Mesenchymal stem cell (in vitro differentiated cells and primary cell): ENCODE results near the gene ANKS1A.

Source experiments
- DNase-seq: peaks from one replicate; pipeline ENCODE4 v3.0.0-alpha.2; 2013
- H2AFZ ChIP-seq: one replicate; pipeline ENCODE4 v1.6.1; 2013; ENCODE audit warnings: low read depth, mild to moderate bottlenecking, control low read depth, inconsistent platforms, low read length, moderate library complexity
- H2AK5ac ChIP-seq: 2 replicates; pipeline ENCODE4 v1.6.1; 2013; ENCODE audit warnings: low read length, moderate library complexity, mild to moderate bottlenecking, inconsistent platforms; ENCODE audit not compliant: severe bottlenecking
- H2BK120ac ChIP-seq: one replicate; pipeline ENCODE4 v1.6.1; 2013; ENCODE audit warnings: low read depth, mild to moderate bottlenecking, inconsistent platforms, low read length, moderate library complexity
- H2BK12ac ChIP-seq, 2 experiments: one replicate each; pipeline ENCODE4 v1.6.1; 2013; ENCODE audit warnings: inconsistent platforms in 2 of 2, low read length in 2 of 2, mild to moderate bottlenecking in 2 of 2, moderate library complexity in 2 of 2, control low read depth in 1 of 2
- H2BK15ac ChIP-seq: one replicate; pipeline ENCODE4 v1.6.1; 2013; ENCODE audit warnings: mild to moderate bottlenecking, low read depth, inconsistent platforms; ENCODE audit not compliant: poor library complexity, severe bottlenecking
- H2BK5ac ChIP-seq: 2 replicates; pipeline ENCODE4 v1.6.1; 2013; ENCODE audit warnings: low read depth, mild to moderate bottlenecking, low read length, control low read depth, inconsistent platforms; ENCODE audit not compliant: poor library complexity, severe bottlenecking
- H3K14ac ChIP-seq, 2 experiments: one replicate each; pipeline ENCODE4 v1.6.1; 2013; ENCODE audit warnings: inconsistent platforms in 2 of 2, low read length in 2 of 2, control low read depth in 1 of 2, mild to moderate bottlenecking in 1 of 2, moderate library complexity in 1 of 2
- H3K18ac ChIP-seq, 2 experiments: one replicate each; pipeline ENCODE4 v1.6.1; 2013; ENCODE audit warnings: inconsistent platforms in 2 of 2, low read length in 2 of 2, control low read depth in 1 of 2, low read depth in 1 of 2, mild to moderate bottlenecking in 1 of 2
- H3K23ac ChIP-seq, 2 experiments: one replicate each; pipeline ENCODE4 v1.6.1; 2013; ENCODE audit warnings: inconsistent platforms in 2 of 2, low read length in 2 of 2, mild to moderate bottlenecking in 2 of 2, moderate library complexity in 2 of 2, control low read depth in 1 of 2
- H3K27ac ChIP-seq: 2 replicates; pipeline ENCODE4 v1.5.1; 2013; ENCODE audit warnings: mild to moderate bottlenecking, moderate library complexity, low read length, control low read depth, inconsistent platforms; ENCODE audit not compliant: poor library complexity, severe bottlenecking
- H3K27me3 ChIP-seq, 2 experiments: 2 replicates each; pipeline versions ENCODE4 v1.6.1 to v1.7.0; 2013; ENCODE audit warnings: low read length in 2 of 2, mild to moderate bottlenecking in 2 of 2, moderate library complexity in 2 of 2, control low read depth in 1 of 2, inconsistent platforms in 1 of 2; ENCODE audit not compliant: control insufficient read depth in 1 of 2, insufficient read depth in 1 of 2
- H3K36me3 ChIP-seq, 2 experiments: 2 replicates each; pipeline versions ENCODE4 v1.6.1 to v1.7.0; 2013; ENCODE audit warnings: low read length in 2 of 2, control low read depth in 1 of 2, inconsistent platforms in 1 of 2, low read depth in 1 of 2, mild to moderate bottlenecking in 1 of 2; ENCODE audit not compliant: insufficient read depth in 2 of 2, control insufficient read depth in 1 of 2
- H3K4ac ChIP-seq, 2 experiments: one replicate each; pipeline ENCODE4 v1.6.1; 2013; ENCODE audit warnings: inconsistent platforms in 2 of 2, low read length in 2 of 2, mild to moderate bottlenecking in 2 of 2, moderate library complexity in 2 of 2, control low read depth in 1 of 2, low read depth in 1 of 2
- H3K4me1 ChIP-seq: 2 replicates; pipeline ENCODE4 v1.6.1; 2013; ENCODE audit warnings: low read depth, low read length, control low read depth; ENCODE audit not compliant: control insufficient read depth, insufficient read depth
- H3K4me2 ChIP-seq: 2 replicates; pipeline ENCODE4 v1.6.1; 2013; ENCODE audit warnings: low read length, mild to moderate bottlenecking, inconsistent platforms; ENCODE audit not compliant: poor library complexity, severe bottlenecking
- H3K4me3 ChIP-seq, 2 experiments: 2 replicates each; pipeline versions ENCODE4 v1.5.1 to v1.7.0; 2013; ENCODE audit warnings: low read length in 2 of 2, mild to moderate bottlenecking in 2 of 2, control low read depth in 1 of 2, low read depth in 1 of 2; ENCODE audit not compliant: insufficient read depth in 1 of 2
- H3K79me1 ChIP-seq: replicated peaks from 2 replicates; pipeline ENCODE4 v1.6.1; 2013; ENCODE audit warnings: mild to moderate bottlenecking, control low read depth, low read length, inconsistent platforms; ENCODE audit not compliant: poor library complexity, severe bottlenecking
- H3K9ac ChIP-seq: 2 replicates; pipeline ENCODE4 v1.7.0; 2013; ENCODE audit warnings: mild to moderate bottlenecking, low read length, moderate library complexity
- H3K9me3 ChIP-seq: 2 replicates; pipeline ENCODE4 v1.7.0; 2013; ENCODE audit warnings: mild to moderate bottlenecking, low read length; ENCODE audit not compliant: control insufficient read depth
- H4K8ac ChIP-seq: one replicate; pipeline ENCODE4 v1.6.1; 2013; ENCODE audit warnings: inconsistent platforms, mild to moderate bottlenecking, low read length, moderate library complexity
- H4K91ac ChIP-seq: one replicate; pipeline ENCODE4 v1.6.1; 2013; ENCODE audit warnings: mild to moderate bottlenecking, low read length, inconsistent platforms
- WGBS: methylation state at CpG from one replicate; pipeline ENCODE4 v1.1.7; 2013; ENCODE audit warnings: mixed read lengths; 5-methylcytosine and 5-hydroxymethylcytosine counted together

ANKS1A gene

DNA sequence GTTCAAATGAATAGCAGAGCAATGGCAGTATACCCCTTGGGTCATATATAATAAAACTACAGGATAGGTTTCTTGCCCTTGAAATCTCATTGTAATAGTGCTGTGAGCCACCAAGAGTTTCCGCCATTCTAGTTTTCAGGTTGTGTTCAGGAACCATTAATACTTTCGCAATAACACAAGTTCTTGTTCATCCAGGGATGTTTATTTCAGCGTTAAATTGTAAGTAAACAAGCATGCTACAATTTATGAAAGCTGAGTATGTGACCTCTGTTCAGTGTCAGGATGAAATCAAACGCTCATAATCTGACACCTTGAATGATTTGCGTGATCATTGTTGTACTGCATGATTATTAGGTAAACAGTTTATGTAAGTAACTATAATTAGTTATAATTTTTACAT is 22.8 kb downstream of the ANKS1A start:
- H3K18ac ChIP-seq, result no peak overlapping the region
- no peak overlapping the region for H3K4me2 ChIP-seq
- H2BK15ac ChIP-seq, result no peak overlapping the region
- no peak overlapping the region for H3K9ac ChIP-seq
- H3K79me1 ChIP-seq, result peaks cover 43% of the 10 kb centered on the region
- peak; percentile 18 for DNase-seq
- H3K4me3 ChIP-seq, result no peak overlapping the region
- H3K4me1 ChIP-seq, result peaks cover 13% of the 10 kb centered on the region
- H3K4ac ChIP-seq, result no peak overlapping the region
- WGBS, result 76% methylated on average over 4 of the region's 5 CpGs
- no peak overlapping the region for H2BK120ac ChIP-seq
- no peaks in the 10 kb centered on the region for H3K27me3 ChIP-seq
- H3K36me3 ChIP-seq, result no peaks in the 10 kb centered on the region
- H3K14ac ChIP-seq, result no peak overlapping the region
- H2BK5ac ChIP-seq, result no peak overlapping the region
- H2AFZ ChIP-seq, result no peak overlapping the region
- H2BK12ac ChIP-seq, result no peak overlapping the region
- no peak overlapping the region for H3K23ac ChIP-seq
- no peaks in the 10 kb centered on the region for H3K9me3 ChIP-seq
- no peak overlapping the region for H4K91ac ChIP-seq
- no peak overlapping the region for H3K27ac ChIP-seq
- no peak overlapping the region for H2AK5ac ChIP-seq
- H4K8ac ChIP-seq, result no peak overlapping the region

DNA sequence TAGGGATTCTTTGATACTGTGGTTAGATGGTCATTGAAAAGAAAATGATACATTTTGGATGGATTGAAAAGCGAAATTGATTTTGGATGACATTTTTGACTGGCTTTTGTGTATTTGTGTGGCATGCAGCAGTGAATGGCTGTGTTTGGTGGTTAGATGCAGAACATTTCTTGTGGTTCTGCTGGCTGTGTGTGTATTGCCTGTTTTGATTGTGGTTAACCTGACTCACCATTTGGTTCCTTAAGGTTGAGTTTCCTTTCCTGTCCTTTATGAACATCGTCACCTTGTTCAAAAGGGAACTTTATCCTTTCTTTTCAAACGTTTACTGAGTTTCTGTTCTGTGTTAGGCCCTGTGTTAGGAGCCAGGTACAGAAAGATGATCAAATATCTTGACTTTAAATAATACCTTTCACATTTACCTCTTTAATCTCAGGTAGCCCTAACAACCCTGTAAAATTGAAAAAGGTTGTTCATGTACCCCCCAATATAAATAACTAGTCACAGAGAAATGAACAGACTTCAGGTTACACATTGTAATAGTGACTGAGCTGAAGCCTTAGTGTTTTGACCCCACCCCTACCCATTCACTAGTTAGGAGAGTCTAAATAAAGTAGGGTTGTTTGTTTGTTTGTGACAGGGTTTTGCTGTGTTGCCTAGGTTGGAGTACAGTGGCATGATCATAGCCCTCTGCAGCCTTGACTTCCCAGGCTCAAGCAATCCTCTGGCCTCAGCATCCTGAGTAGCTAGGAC is 23.8 kb downstream of the ANKS1A start:
- peak; percentile 86 for DNase-seq
- Histone ChIP-seq H2AK5ac (peak overlapping the region; percentile 5), H3K18ac (no peak overlapping the region), H4K8ac (no peak overlapping the region), H3K9ac (no peak overlapping the region), H2BK120ac (no peak overlapping the region), H3K27ac (peak overlapping the region; percentile 46), H3K14ac (no peak overlapping the region), H3K27me3 (no peaks in the 10 kb centered on the region), H2AFZ (no peak overlapping the region), H3K4ac (no peak overlapping the region), H3K4me3 (no peak overlapping the region), H3K9me3 (no peaks in the 10 kb centered on the region), H3K79me1 (peaks cover 44% of the 10 kb centered on the region), H3K4me2 (no peak overlapping the region), H4K91ac (no peak overlapping the region), H3K36me3 (no peaks in the 10 kb centered on the region), H2BK15ac (no peak overlapping the region), H2BK12ac (peak overlapping the region in 1 of 2 experiments; percentile 21), H2BK5ac (no peak overlapping the region), H3K23ac (no peak overlapping the region), H3K4me1 (peaks cover 13% of the 10 kb centered on the region)
- WGBS, result 85% methylated on average over 1 of the region's 3 CpGs

DNA sequence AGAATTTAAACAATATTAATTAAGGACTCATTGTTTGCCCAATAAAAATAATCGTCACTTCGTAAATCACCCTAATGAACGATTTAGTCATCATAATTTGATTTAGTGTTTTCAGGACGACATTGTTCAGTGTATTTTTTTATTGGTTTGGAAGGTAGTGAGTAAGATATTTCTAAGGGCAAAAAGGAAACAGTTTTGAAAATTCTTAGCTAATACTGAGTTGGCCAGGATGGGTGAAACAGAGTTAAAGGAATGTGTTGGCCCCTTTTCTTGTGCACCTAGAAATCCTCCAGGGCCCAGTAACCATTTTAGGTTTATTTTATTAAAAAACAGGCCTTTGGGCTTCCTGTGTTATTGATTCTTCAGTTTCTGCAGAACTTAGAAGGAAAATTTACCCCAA is 25.3 kb downstream of the ANKS1A start:
- Histone ChIP-seq H3K18ac (no peak overlapping the region), H3K79me1 (peaks cover 46% of the 10 kb centered on the region), H3K36me3 (no peaks in the 10 kb centered on the region), H3K27me3 (no peaks in the 10 kb centered on the region), H2BK5ac (no peak overlapping the region), H4K8ac (no peak overlapping the region), H3K9me3 (no peaks in the 10 kb centered on the region), H3K4me1 (peaks cover 13% of the 10 kb centered on the region), H3K4me2 (no peak overlapping the region), H2BK12ac (no peak overlapping the region), H3K4me3 (no peak overlapping the region), H2AFZ (no peak overlapping the region), H4K91ac (no peak overlapping the region), H3K14ac (no peak overlapping the region), H2BK120ac (no peak overlapping the region), H3K9ac (peak overlapping the region; percentile 15), H3K27ac (no peak overlapping the region), H3K4ac (no peak overlapping the region), H3K23ac (no peak overlapping the region), H2BK15ac (no peak overlapping the region), H2AK5ac (no peak overlapping the region)
- no peak for DNase-seq
- WGBS, result 92% methylated on average over 4 of the region's 4 CpGs

DNA sequence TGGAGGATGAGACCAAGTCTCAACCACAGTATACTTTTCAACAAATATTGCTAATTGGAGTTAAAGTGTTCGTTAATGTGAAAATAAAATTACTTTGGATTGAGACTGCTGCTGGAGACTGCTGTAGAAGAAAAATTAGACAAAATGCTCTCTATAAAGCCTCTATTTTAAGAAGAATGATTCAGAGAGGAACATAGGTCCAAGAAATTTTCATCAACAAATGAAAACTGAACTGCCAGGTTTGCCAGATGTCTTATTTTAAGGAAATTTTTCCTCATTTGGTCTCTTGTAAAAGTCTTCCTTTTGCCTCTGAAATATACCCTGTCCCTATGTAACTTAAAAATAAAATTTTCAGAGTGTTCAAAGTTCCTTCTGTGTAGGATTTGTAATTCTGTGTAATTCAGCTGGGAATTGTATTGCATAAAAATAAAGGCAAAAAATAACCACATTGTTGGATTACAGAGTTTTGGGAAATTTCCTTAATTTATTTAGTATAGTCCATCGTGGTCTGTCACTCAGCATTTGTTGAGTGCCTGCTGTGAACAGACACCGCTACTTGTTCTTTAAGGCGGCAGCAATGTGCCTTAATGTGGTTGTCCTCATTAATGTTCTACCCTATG is 27.4 kb downstream of the ANKS1A start:
- no peak overlapping the region for H2BK12ac ChIP-seq
- no peaks in the 10 kb centered on the region for H3K36me3 ChIP-seq
- no peaks in the 10 kb centered on the region for H3K27me3 ChIP-seq
- H3K4me1 ChIP-seq, result peaks cover 8% of the 10 kb centered on the region
- H3K4ac ChIP-seq, result no peak overlapping the region
- H3K9ac ChIP-seq, result peak overlapping the region; percentile 62
- H2AFZ ChIP-seq, result no peak overlapping the region
- H3K14ac ChIP-seq, result no peak overlapping the region
- 96% methylated on average over 3 of the region's 4 CpGs for WGBS
- no peak overlapping the region for H3K18ac ChIP-seq
- H2BK5ac ChIP-seq, result no peak overlapping the region
- H2BK120ac ChIP-seq, result no peak overlapping the region
- H3K23ac ChIP-seq, result no peak overlapping the region
- no peak overlapping the region for H3K27ac ChIP-seq
- H3K9me3 ChIP-seq, result no peaks in the 10 kb centered on the region
- no peak overlapping the region for H3K4me2 ChIP-seq
- H2AK5ac ChIP-seq, result no peak overlapping the region
- H2BK15ac ChIP-seq, result no peak overlapping the region
- no peak overlapping the region for H4K8ac ChIP-seq
- DNase-seq, result no peak
- peaks cover 38% of the 10 kb centered on the region for H3K79me1 ChIP-seq
- H4K91ac ChIP-seq, result no peak overlapping the region
- H3K4me3 ChIP-seq, result no peak overlapping the region
